K562 (cell line): ENCODE results near the gene NUP160.

Source experiments
- KLF10 ChIP-seq: fragments of 250-450 bp; sonication (Bioruptor Pico); IDR thresholded peaks from 2 replicates; pipeline ENCODE4 v1.6.1; 2021; ENCODE audit warnings: matching md5 sums
- ZNF24 ChIP-seq: fragments of 450-650 bp; IDR thresholded peaks from 2 replicates; pipeline ENCODE4 v1.6.1; 2016

DNA sequence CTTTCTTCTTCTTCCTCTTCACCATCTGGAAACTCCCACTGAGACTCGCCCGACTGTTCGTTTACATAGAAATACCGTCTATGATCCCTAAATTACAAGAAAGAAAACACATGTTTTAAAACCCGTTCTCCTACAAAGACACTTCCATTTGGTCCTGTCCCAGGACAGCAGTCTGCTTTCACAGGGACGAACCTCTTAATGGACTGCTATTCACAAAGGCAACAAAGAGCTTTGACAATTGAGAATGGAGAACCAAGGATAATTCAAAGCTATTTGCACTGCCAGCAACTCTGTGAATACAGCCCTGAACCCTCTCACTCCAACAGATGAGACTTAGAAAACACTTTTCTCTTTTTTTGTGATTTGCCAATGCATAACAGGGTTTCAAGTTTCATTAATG, 116.7 kb downstream of the NUP160 start:
- TF ChIP-seq ZNF24 (no peak), KLF10 (CRISPR knock-in tag) (no peak)
